H1 (cell line): ENCODE measurements around the gene ZNF248. TPM values are rescaled to one million over a fixed set of nuclear protein-coding genes. Genes with fewer than 3 reads are reported as not detected.

ENCODE experiments used
- CTCF ChIA-PET: fragments of 300-600 bp; sonication (Branson Sonifier 250); formaldehyde crosslinking; loops from one replicate; lab custom pipeline; 2021; ENCODE audit not compliant: partially characterized antibody; lab: Charles Lee
- POLR2A ChIA-PET: fragments of 300-600 bp; sonication (Branson Sonifier 250); formaldehyde crosslinking; loops from one replicate; lab custom pipeline; 2021; ENCODE audit warnings: inconsistent platforms; ENCODE audit not compliant: partially characterized antibody; lab: Charles Lee
- DNase-seq, 2 experiments: peaks; one replicate each; pipeline versions ENCODE4 v3.0.0 to v3.0.0-alpha.2; 2010 to 2022; ENCODE audit warnings: low spot score in 2 of 2, low read depth in 1 of 2, mixed read lengths in 1 of 2
- FAIRE-seq: peaks from 2 replicates; lab custom pipeline; 2011; peaks lifted over from hg19 to GRCh38; lab: Jason Lieb, UNC
- H2AFZ ChIP-seq: 2 replicates; pipeline ENCODE4 v1.8.1; 2012; ENCODE audit warnings: low read length, inconsistent platforms
- H2AK5ac ChIP-seq: 2 replicates; pipeline ENCODE4 v1.6.1; 2013; ENCODE audit warnings: low read depth, low read length
- H2BK120ac ChIP-seq: replicated peaks from 2 replicates; pipeline ENCODE3; 2013; ENCODE audit warnings: low read depth, low read length, inconsistent platforms
- H2BK12ac ChIP-seq: 2 replicates; pipeline ENCODE4 v1.6.1; 2013; ENCODE audit warnings: low read depth, low read length
- H2BK15ac ChIP-seq: 2 replicates; pipeline ENCODE4 v1.6.1; 2013; ENCODE audit warnings: low read length
- H2BK20ac ChIP-seq: 2 replicates; pipeline ENCODE4 v1.6.1; 2013; ENCODE audit warnings: low read length
- H2BK5ac ChIP-seq: 2 replicates; pipeline ENCODE4 v1.6.1; 2013; ENCODE audit warnings: low read depth, low read length
- H3K14ac ChIP-seq: 2 replicates; pipeline ENCODE4 v1.6.1; 2013; ENCODE audit warnings: inconsistent platforms; ENCODE audit not compliant: insufficient read length
- H3K18ac ChIP-seq: 2 replicates; pipeline ENCODE4 v1.6.1; 2013; ENCODE audit warnings: low read length; ENCODE audit errors: extremely low read depth
- H3K23ac ChIP-seq: 2 replicates; pipeline ENCODE4 v1.6.1; 2013; ENCODE audit warnings: inconsistent platforms; ENCODE audit not compliant: insufficient read length
- H3K23me2 ChIP-seq: 2 replicates; pipeline ENCODE4 v1.6.1; 2013; ENCODE audit warnings: low read depth, low read length
- H3K27ac ChIP-seq: 2 replicates; pipeline ENCODE4 v1.6.1; 2011; ENCODE audit warnings: low read depth, low read length, inconsistent platforms
- H3K27me3 ChIP-seq, 4 experiments: replicated peaks in 1 of 4; 1 replicate in 1 of 4; 2 replicates in 3 of 4; pipeline versions ENCODE4 v1.6.1 to v1.8.1; 2011 to 2013; ENCODE audit warnings: low read length in 3 of 4, mild to moderate bottlenecking in 3 of 4, inconsistent platforms in 2 of 4, mixed read lengths in 2 of 4, moderate library complexity in 1 of 4; ENCODE audit not compliant: control insufficient read depth in 3 of 4, insufficient read depth in 3 of 4; ENCODE audit errors: extremely low read depth in 1 of 4
- H3K36me3 ChIP-seq, 4 experiments: 2 replicates each; pipeline versions ENCODE4 v1.6.1 to v1.8.1; 2011 to 2013; ENCODE audit warnings: mild to moderate bottlenecking in 4 of 4, low read length in 3 of 4, moderate library complexity in 2 of 4, control low read depth in 1 of 4, inconsistent platforms in 1 of 4; ENCODE audit not compliant: insufficient read depth in 4 of 4, control insufficient read depth in 2 of 4
- H3K4ac ChIP-seq: replicated peaks from 2 replicates; pipeline ENCODE3; 2013; ENCODE audit warnings: low read length, low read depth, mixed read lengths, inconsistent platforms; ENCODE audit not compliant: insufficient read length
- H3K4me1 ChIP-seq, 4 experiments: replicated peaks in 1 of 4; 1 replicate in 1 of 4; 2 replicates in 3 of 4; pipeline versions ENCODE4 v1.6.1 to v1.8.1; 2011 to 2013; ENCODE audit warnings: low read length in 3 of 4, inconsistent platforms in 2 of 4, mixed read lengths in 1 of 4; ENCODE audit not compliant: insufficient read depth in 4 of 4, control insufficient read depth in 3 of 4
- H3K4me2 ChIP-seq, 2 experiments: 2 replicates each; pipeline versions ENCODE4 v1.6.1 to v1.8.1; 2011 to 2013; ENCODE audit warnings: low read depth in 2 of 2, low read length in 2 of 2, control low read depth in 1 of 2, inconsistent platforms in 1 of 2, mild to moderate bottlenecking in 1 of 2; ENCODE audit not compliant: insufficient read depth in 1 of 2
- H3K4me3 ChIP-seq, 4 experiments: fragments of 200-600, 300-600 bp in 1 of 4; sonication (generic), shearing (Covaris generic), sonication (Bioruptor Twin) in 1 of 4; 2 replicates each; pipeline versions ENCODE4 v1.5.1 to v1.8.1; 2011 to 2016; ENCODE audit warnings: low read length in 4 of 4, low read depth in 3 of 4, control low read depth in 2 of 4, inconsistent platforms in 2 of 4, mild to moderate bottlenecking in 2 of 4, mixed read lengths in 1 of 4, moderate library complexity in 1 of 4; ENCODE audit not compliant: insufficient read depth in 2 of 4; ENCODE audit errors: extremely low read depth in 1 of 4
- H3K56ac ChIP-seq: replicated peaks from 2 replicates; pipeline ENCODE3; 2013; ENCODE audit warnings: low read depth, mild to moderate bottlenecking, mixed read lengths, low read length, inconsistent platforms; ENCODE audit not compliant: insufficient read length
- H3K79me1 ChIP-seq: 2 replicates; pipeline ENCODE4 v1.6.1; 2013; ENCODE audit warnings: low read depth, low read length, control low read depth
- H3K79me2 ChIP-seq, 2 experiments: 2 replicates each; pipeline versions ENCODE4 v1.6.1 to v1.8.1; 2012 to 2013; ENCODE audit warnings: low read length in 2 of 2, mild to moderate bottlenecking in 2 of 2, inconsistent platforms in 1 of 2; ENCODE audit not compliant: insufficient read depth in 2 of 2, control insufficient read depth in 1 of 2
- H3K9ac ChIP-seq, 4 experiments: replicated peaks in 1 of 4; 1 replicate in 1 of 4; 2 replicates in 3 of 4; pipeline versions ENCODE4 v1.6.1 to v1.8.1; 2011 to 2013; ENCODE audit warnings: low read depth in 3 of 4, low read length in 3 of 4, control low read depth in 2 of 4, mild to moderate bottlenecking in 2 of 4, moderate library complexity in 2 of 4, inconsistent platforms in 1 of 4; ENCODE audit errors: extremely low read depth in 1 of 4
- H3K9me3 ChIP-seq, 2 experiments: 2 replicates each; pipeline versions ENCODE4 v1.6.1 to v1.8.1; 2012 to 2013; ENCODE audit warnings: mild to moderate bottlenecking in 2 of 2, moderate library complexity in 2 of 2, control low read depth in 1 of 2, inconsistent platforms in 1 of 2, low read depth in 1 of 2, low read length in 1 of 2, mixed read lengths in 1 of 2; ENCODE audit not compliant: insufficient read depth in 2 of 2
- H4K20me1 ChIP-seq, 2 experiments: replicated peaks in 1 of 2; 2 replicates each; pipeline versions ENCODE3 to v1.8.1; 2011 to 2013; ENCODE audit warnings: inconsistent platforms in 2 of 2, low read length in 2 of 2, mild to moderate bottlenecking in 1 of 2; ENCODE audit not compliant: insufficient read depth in 2 of 2, control insufficient read depth in 1 of 2
- H4K5ac ChIP-seq: 2 replicates; pipeline ENCODE4 v1.6.1; 2013; ENCODE audit warnings: low read length, low read depth, mixed read lengths, inconsistent platforms; ENCODE audit not compliant: insufficient read length
- H4K8ac ChIP-seq: 2 replicates; pipeline ENCODE4 v1.8.0; 2013; ENCODE audit warnings: mild to moderate bottlenecking, moderate library complexity, low read length, inconsistent platforms; ENCODE audit not compliant: insufficient read depth; ENCODE audit errors: extremely low read depth
- H4K91ac ChIP-seq: replicated peaks from 2 replicates; pipeline ENCODE3; 2013; ENCODE audit warnings: low read length, mixed read lengths, inconsistent platforms; ENCODE audit not compliant: insufficient read length
- ASH2L ChIP-seq: fragments of 200-600, 300-600 bp; sonication (generic); IDR thresholded peaks from one replicate; pipeline ENCODE4 v1.7.1; 2017; ENCODE audit warnings: low read length
- NRF1 ChIP-seq: IDR thresholded peaks from 2 replicates; pipeline ENCODE4 v1.6.1; 2011; ENCODE audit warnings: mild to moderate bottlenecking, low read depth, low read length, improper control_type of control experiment
- POU5F1 ChIP-seq: IDR thresholded peaks from 2 replicates; pipeline ENCODE4 v1.6.1; 2011; ENCODE audit warnings: low read depth, mild to moderate bottlenecking, low read length, moderate library complexity
- RXRA ChIP-seq: IDR thresholded peaks from 2 replicates; pipeline ENCODE4 v1.6.1; 2011; ENCODE audit warnings: low read depth, mild to moderate bottlenecking, low read length, moderate library complexity; ENCODE audit not compliant: insufficient read depth
- WGBS, 2 experiments: shearing (Covaris generic) in 1 of 2; methylation state at CpG; one replicate each; pipeline versions ENCODE4 v1.1.6 to v1.1.7; 2013 to 2015; ENCODE audit warnings: low lambda C conversion rate in 2 of 2, mixed read lengths in 2 of 2, inconsistent platforms in 1 of 2, low coverage in 1 of 2, missing lambda C conversion rate in 1 of 2; ENCODE audit not compliant: insufficient replicate concordance in 2 of 2, insufficient coverage in 1 of 2, insufficient read length in 1 of 2; ENCODE audit errors: extremely low coverage in 1 of 2, missing lambda C conversion rate in 1 of 2; 5-methylcytosine and 5-hydroxymethylcytosine counted together
- polyA plus RNA-seq, 7 experiments: library from polyadenylated mRNA; depleted of rRNA in 3 of 7; stranded (reverse) in 5 of 7; unstranded in 2 of 7; fragments of >200 nt in 5 of 7; fragments of 200-250 nt in 2 of 7; gene quantifications; 1 replicate in 5 of 7; 2 replicates in 1 of 7; 4 replicates in 1 of 7; pipeline versions ENCODE4 v1.2.1 to v1.2.3, GENCODE V29; 2011 to 2013; ENCODE audit warnings: missing spikeins in 2 of 7, mixed read lengths in 2 of 7
- total RNA-seq: library from RNA; stranded (reverse); fragmentation: NEBNext Ultra II Directional; extraction: Animal tissue kit (Norgen Biotek cat#: 25700); gene quantifications from 2 replicates; pipeline ENCODE4 v1.2.1, GENCODE V29; 2021
- TF ChIP-seq, protein P1 (sequence below): IDR thresholded peaks from 2 replicates; pipeline ENCODE4 v1.6.1; 2012; ENCODE audit warnings: inconsistent platforms

The ZNF248 gene
- total and polyA plus RNA-seq, 2 of the 8 experiments (the other 6 are each of a cell fraction or from before 2014, with no cell fraction given), result 9.1 TPM; not detected in 1

DNA sequence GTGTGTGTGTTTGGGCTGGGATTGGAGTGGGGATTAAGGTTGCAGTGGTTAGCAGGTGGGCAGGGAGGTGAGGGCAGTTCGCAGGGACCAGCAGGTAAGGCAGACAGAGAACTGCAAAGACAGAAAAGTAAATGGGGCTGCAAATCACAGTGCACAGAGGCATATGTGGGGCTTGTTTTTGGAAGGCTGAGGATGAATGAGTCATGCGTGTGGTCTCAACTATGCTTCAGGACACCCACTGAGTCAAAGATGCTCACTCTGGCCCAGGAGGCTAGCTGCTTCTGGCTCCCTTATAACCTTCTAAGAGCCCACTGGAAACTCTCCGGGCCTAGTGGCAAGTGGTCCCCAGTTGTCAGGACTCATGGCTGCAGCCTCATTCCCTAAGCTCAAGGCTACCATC lies 118.2 kb downstream of the ZNF248 start:
- Histone ChIP-seq H3K27ac (no peak overlapping the region), H3K79me1 (no peaks in the 10 kb centered on the region), H3K23ac (no peak overlapping the region), H2BK15ac (no peak overlapping the region), H3K56ac (no peak overlapping the region), H4K91ac (no peak overlapping the region), H3K4me1 (no peaks in the 10 kb centered on the region), H4K20me1 (no peaks in the 10 kb centered on the region), H3K27me3 (no peaks in the 10 kb centered on the region), H3K4ac (no peak overlapping the region), H2AFZ (no peak overlapping the region), H3K4me3 (no peak overlapping the region), H2BK20ac (no peak overlapping the region), H3K9ac (no peak overlapping the region), H4K5ac (no peak overlapping the region), H2BK5ac (no peak overlapping the region), H2AK5ac (no peak overlapping the region), H3K23me2 (no peaks in the 10 kb centered on the region), H2BK120ac (no peak overlapping the region), H4K8ac (no peak overlapping the region), H3K36me3 (no peaks in the 10 kb centered on the region; a peak in 1 of 8 replicates), H3K9me3 (peaks cover 60 to 94% of the 10 kb centered on the region in 2 experiments), H3K14ac (no peak overlapping the region), H2BK12ac (no peak overlapping the region), H3K4me2 (no peak overlapping the region), H3K79me2 (no peaks in the 10 kb centered on the region), H3K18ac (no peak overlapping the region)
- CTCF ChIA-PET, result interaction anchor here (0.6 kb wide), 1 partner anchor 1526 kb away, joined by 3 read pairs; no protein-coding TSS in a partner anchor
- DNase-seq (no peak), FAIRE-seq (no peak)
- POLR2A ChIA-PET, result no interaction called here
- no peak for TF ChIP-seq NRF1
- TF ChIP-seq ASH2L, result no peak
- no peak for TF ChIP-seq RXRA
- no peak for TF ChIP-seq POU5F1
- TF ChIP-seq, protein P1, sequence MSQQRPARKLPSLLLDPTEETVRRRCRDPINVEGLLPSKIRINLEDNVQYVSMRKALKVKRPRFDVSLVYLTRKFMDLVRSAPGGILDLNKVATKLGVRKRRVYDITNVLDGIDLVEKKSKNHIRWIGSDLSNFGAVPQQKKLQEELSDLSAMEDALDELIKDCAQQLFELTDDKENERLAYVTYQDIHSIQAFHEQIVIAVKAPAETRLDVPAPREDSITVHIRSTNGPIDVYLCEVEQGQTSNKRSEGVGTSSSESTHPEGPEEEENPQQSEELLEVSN, result no peak
- 92% methylated on average over 3 of the region's 3 CpGs; no CpG with 5 or more reads in 1 of the 2 experiments for WGBS, 2 experiments
